GM19035 (cell line): ENCODE data around the gene TMEM175.
"Not testable (repeated sequence)": the region's sequence is repeated elsewhere in the genome, so short reads cannot be mapped to it uniquely, and the experiment has no call there.

Experiments used
- ATAC-seq: cut with Tn5 transposase; IDR thresholded peaks from one replicate; pipeline ENCODE4 v1.9.1; 2021; ENCODE audit not compliant: unreplicated experiment

TMEM175 gene

DNA sequence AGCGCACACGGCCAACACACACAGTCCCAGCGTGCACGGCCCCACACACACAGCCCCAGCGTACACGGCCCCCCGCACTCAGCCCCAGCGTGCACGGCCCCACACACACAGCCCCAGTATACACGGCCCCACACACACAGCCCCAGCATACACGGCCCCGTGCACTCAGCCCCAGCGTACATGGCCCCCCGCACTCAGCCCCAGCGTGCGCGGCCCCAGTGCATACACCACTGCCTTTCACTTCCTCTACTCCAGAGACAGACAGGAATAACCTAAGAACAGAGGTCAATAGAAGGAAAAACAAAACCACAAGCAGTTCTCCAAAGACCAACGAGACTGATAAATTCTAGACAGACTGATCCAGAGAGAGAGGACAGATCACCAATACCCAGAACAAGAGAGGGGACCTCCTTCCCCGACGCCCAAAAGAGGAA, 17.2 kb upstream of the TMEM175 start:
- ATAC-seq = no peak

DNA sequence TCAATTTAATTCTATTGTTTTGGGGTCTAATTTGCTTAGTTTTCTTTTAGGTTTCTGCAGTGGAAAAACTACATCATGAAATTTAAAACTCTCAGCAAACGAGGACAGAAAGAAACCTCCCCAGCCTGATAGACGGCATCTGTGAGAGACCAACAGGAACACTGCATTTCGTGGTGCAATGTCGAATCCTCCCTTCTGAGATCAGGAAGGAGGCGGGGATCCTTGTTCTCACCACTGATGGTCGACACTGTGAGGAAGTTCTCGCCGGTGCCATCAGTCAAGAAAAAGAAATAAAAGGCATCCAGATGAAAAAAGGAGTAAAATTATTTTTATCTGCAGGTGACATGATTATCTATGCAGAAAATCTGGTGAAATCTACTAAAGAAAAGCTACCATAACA, 16.7 kb upstream of the TMEM175 start:
- no peak for ATAC-seq

DNA sequence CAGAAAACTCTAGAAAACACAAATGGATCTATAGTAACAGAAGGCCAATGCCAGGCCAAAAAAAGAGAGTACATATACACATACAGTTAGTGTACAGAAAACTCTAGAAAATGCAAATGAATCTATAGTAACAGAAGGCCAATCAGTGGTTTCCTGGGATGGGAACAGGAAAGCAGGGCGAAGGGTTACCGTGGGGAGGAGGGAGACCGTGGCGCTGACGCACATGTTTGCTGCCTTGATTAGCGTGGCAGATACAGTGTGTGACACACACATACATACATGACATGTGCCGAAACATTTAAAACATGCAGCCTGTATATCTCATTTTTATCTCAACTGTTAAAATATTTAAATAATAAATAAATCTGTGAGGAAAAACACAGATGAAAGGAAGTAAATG, 14.8 kb upstream of the TMEM175 start:
- no peak for ATAC-seq

DNA sequence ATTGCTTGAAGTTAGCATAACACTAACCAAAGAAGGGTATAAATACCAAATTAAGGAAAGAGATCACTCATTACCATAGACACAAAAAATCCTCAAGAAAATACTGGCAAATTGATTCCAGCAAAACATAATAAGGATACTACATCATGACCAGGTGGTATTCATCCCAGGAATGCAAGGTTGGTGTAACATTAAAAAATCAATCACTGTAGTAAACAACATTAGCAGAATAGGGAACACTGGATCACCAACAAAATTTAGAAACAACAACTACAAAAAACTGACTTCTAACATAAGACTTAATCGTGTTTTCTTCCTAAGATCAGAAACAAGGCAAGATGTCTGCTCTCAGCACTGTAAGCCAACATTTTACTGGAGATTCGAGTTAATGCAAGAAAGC, 14.3 kb upstream of the TMEM175 start:
- no peak for ATAC-seq

- ATAC-seq = not testable (repeated sequence)
These were observed 13.7 kb upstream of the TMEM175 start for GRCh38 chr4:918591-918990.

- ATAC-seq = not testable (repeated sequence)
These were observed 13.1 kb upstream of the TMEM175 start for GRCh38 chr4:919004-919680.

GRCh38 chr4:921830-922331, 10.4 kb upstream of the TMEM175 start:
- no peak for ATAC-seq

- ATAC-seq = no peak
These were observed 7.9 kb upstream of the TMEM175 start for GRCh38 chr4:924107-925096.

DNA sequence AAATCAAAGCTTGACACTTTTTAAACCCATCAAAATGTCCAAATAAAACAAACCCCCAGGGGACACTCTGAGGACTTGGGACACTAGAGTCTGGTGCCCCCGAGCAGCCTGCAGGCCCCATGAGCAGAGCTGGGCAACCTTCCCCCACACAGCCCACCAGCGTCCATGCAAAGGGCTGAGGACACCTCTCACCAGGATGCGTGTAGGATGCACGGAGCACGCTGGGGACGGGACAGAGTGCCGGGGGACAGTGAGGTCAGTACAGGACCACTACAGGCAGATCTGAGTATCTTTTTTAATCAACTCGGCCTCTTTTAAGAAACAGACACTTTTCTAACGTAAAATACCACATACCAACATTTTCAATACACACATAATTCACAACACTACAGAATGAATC, 7.1 kb upstream of the TMEM175 start:
- no peak for ATAC-seq

- ATAC-seq = no peak
These were observed 6.3 kb upstream of the TMEM175 start for GRCh38 chr4:925771-926500.

DNA sequence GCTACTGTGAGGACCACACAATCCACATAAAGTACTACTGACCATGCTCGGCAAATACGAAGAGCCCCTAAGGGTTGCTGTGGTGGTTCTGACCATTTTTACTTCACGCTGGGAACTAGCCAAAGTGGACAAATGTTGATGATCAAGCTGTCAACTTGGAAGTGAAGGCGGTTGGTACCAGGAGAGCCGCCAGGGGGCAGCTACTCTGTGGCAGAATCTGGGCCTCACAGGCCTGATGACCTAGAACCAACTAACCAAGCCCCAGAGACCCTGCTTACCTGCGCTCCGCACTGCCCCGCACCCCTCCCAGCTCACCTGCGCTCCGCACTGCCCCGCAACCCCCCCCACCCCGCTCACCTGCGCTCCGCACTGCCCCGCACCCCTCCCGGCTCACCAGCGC, 5.7 kb upstream of the TMEM175 start:
- no peak for ATAC-seq

DNA sequence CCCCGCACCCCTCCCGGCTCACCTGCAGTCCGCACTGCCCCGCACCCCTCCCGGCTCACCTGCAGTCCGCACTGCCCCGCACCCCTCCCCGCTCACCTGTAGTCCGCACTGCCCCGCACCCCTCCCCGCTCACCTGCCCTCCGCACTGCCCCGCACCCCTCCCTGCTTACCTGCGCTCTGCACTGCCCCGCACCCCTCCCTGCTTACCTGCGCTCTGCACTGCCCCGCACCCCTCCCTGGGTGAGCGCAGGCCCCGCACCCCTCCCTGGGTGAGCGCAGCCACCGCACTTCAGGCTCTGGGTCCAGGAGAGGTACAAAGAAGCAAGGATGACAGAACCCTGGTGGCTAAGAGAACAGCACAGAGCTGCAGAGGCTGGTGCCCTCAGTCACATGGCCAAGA, 4.7 kb upstream of the TMEM175 start:
- ATAC-seq = not testable (repeated sequence)

DNA sequence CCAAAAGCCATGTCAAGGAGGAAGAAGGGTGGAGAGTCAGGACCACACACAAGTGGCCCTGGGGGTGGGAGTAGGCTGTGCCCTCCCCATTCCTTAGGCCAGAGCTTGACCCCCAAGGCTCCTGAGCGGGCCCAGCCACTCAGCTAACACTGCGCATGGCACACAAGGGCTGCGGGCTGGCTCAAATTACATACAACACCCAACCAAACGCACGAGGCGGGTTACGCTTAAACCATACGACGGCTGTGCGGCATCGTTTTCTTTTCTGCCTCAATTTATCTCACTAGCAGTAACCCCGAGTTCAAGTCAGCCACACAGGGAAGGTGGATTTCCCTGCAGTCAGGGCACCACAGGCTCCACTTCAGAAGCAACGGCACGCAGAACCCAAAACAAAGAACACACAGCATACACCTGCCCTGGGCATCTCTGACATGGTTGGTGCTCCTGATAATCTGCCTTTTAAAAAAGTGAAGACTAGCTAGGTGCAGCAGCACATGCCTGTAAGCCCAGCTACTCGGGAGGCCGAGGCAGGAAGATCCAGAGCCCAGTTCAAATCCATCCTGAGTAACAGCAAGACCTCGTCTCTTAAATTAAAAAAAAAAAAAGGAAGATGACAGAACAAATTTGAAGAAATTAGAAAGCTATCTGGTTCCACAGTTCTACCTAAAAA, 3.0 kb upstream of the TMEM175 start:
- ATAC-seq = no peak

GRCh38 chr4:930028-930551, 2.2 kb upstream of the TMEM175 start:
- no peak for ATAC-seq

- no peak for ATAC-seq
These were observed 1.4 kb upstream of the TMEM175 start for GRCh38 chr4:930827-931193.

DNA sequence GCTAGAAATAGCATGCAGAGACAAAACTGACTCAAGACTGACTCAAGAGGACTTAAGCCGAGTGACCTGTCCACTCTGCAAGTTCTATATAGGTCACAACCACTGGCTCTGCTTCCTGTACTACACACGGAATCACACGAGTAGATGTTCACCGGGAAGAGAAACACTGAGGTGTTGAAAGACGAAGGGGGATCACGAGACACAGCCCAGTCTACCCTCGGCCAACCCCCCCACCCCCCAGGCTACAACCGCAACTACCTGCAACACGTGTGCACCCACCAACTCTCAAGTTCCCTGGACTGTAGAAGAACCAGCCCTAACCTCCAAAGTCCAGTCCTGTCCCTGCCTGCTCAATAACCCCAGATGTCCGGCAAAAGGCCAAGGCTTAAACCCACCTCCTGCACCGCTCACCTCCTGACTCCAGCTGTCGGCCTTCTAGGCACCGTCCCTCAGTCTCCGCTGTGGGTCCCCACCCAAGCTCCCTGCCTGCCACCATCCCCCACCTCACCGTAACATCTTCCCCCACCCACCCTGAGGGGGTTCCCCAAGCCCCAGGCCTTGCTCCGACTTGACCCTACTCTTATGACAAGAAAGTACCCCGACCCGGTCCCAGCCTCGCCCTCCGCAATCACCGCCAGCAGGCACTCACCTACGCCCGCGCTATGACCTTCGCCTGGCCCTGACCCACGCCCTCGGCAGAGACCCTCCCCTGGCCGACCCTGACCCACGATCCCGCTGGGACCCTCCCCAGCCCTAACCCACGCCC, 883 bp upstream of the TMEM175 start:
- peak; percentile 5 for ATAC-seq

- peak; percentile 9 for ATAC-seq
These were observed 432 bp downstream of the TMEM175 start for GRCh38 chr4:932713-933070.

GRCh38 chr4:939508-939907, 7.2 kb downstream of the TMEM175 start:
- not testable (repeated sequence) for ATAC-seq

DNA sequence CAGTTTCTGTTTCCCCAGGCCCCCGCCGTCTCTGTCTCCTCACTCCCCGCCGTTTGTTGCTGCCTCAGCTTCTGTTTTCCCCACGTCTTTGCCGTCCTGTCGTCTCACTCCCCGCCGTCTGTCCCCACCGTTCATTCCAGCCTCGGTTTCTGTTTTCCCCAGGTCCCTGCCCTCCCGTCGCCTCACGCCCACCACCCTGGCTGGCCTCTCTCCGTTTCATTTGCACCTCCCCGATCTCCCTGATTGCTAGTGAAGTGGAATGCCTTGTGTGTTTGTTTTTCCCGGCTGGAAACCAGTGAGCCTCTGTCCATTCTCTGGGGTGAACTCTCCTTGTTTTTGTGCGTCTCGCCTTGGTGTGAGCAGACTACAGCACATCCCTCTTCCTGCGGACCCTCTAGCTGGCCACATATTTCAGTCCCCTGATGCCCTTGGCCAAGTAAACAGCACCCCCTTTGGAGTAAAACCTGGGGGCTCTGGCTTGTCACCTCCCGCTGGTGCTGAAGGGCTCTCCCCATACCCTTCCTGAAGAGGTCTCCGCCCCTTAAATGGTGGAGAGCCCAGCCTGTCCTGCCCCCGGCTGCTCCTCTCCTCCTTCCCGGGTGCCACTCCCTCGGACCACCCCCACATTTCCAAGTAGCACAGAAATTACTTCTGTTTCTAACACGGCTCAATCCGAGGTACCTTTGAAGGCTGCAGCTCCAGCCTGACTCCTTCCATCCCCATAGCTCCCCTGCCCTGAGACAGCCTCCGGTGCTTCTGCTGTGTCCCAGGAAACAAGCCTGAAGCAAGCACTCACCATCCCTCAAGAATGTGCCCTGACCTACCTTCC, 13.2 kb downstream of the TMEM175 start:
- ATAC-seq = no peak
